ENCODE results near the gene FAM149A.

FAM149A gene

GRCh38 chr4:186104114-186104889 is at the start of gene FAM149A:
Gene FAM149A (plus strand): TSS chr4:186104704.
- DNase-seq (ENCODE audit: low read depth in 1 of 2, low spot score in 1 of 2) = peak; percentile 4 to 25

DNA sequence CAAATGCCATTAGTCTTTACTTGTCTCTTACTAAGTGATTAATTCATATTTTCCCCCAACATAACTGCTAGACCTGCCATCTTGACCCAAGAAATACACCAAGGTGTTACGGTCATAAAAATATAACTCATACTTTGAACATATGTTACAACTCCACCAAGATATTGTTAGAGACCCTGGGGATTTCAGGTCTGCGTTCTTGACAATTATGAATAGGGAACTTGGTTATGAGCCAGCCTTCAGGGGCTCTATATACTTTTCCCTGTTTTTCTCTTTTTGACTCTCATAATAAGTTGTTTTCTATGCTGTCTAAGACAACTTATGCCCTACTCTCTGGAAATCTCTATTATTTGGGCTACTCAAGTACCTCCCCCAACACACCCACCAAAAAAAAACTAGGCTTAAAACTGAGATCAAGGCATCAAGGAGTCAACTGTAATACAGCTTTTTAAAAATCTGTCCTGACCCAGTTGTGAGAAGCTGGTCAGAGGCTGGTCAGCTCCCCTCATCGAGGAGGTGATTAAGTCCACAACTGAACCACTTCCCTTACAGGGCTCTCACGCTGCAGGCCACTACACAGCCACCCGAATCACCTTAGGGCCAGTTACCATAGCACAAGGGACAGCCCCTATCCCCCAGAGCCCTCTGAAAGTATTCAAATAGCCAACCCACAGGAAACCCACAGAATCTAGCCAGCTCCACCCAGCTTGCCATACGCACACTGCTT is 46.1 kb upstream of the FAM149A start:
- no peak for DNase-seq (ENCODE audit: low read depth in 1 of 2, low spot score in 1 of 2)

DNA sequence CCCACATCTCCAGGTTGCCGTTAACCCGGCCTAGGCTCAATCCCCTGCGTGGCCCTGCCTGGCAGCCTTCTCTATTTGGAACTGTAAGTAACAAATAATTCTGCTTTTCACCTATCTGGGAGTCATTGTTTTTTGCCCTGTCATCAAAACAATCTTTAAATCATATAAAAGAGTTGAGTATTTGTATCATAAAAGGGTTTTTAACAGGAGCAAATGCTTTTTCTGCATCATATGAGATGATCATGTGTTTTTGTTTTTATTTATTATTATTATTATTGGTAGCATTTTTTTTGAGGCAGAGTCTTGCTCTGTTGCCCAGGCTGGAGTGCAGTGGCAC is 45.6 kb upstream of the FAM149A start:
- DNase-seq (ENCODE audit: low read depth in 1 of 2, low spot score in 1 of 2) = no peak

DNA sequence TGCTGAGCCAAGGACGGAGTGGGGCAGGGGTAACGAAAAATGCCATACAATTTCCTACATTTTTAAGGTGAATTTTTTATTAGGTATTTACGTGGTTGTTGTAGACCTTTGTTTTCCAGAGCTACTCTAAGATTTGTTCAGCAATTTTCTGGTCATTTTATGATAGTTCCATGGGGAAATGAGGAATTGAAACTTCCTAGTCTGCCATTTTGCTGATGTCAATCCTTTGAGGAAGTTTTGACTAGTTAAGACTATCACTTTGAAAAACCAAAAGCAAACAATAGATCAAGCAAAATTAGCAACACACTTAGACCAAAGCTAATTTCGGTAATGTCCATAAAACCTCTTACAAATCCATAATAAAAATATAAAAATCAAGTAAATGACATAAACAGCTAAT is 42.6 kb upstream of the FAM149A start:
- DNase-seq (ENCODE audit: low read depth in 1 of 2, low spot score in 1 of 2) = no peak

GRCh38 chr4:186067757-186068385 is 36.6 kb upstream of the FAM149A start:
- peak in 1 of 2 donors; percentile 10 for DNase-seq (ENCODE audit: low read depth in 1 of 2, low spot score in 1 of 2)

- no peak for DNase-seq (ENCODE audit: low read depth in 1 of 2, low spot score in 1 of 2)
These were observed 35.7 kb upstream of the FAM149A start, which contains the start of gene TLR3 for GRCh38 chr4:186068581-186069348. Gene TLR3 (plus strand): TSS chr4:186069156. CDS start chr4:186076620, 7,464 bp downstream.

- DNase-seq (ENCODE audit: low read depth in 1 of 2, low spot score in 1 of 2) = no peak
These were observed 34.8 kb upstream of the FAM149A start for GRCh38 chr4:186069729-186070128.

DNA sequence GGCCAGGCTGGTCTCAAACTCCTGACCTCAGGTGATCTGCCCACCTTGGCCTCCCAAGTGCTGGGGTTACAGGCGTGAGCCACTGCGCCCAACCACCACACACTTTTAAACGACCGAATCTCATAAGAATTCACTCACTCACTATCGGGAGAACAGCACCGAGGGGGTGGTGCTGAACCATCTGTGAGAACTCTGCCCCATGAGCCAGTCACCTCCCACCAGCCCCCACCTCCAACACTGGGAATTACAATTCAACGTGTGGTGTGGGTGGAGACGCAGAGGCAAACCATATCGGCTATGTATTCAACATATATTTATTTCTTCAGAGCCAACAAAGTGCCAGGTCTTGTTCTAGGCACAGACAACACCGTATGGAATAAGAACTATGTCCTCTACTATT is 32.0 kb upstream of the FAM149A start:
- no peak for DNase-seq (ENCODE audit: low read depth in 1 of 2, low spot score in 1 of 2)

- no peak for DNase-seq (ENCODE audit: low read depth in 1 of 2, low spot score in 1 of 2)
These were observed 30.3 kb upstream of the FAM149A start for GRCh38 chr4:186074189-186074588.

GRCh38 chr4:186078981-186079638 is 25.4 kb upstream of the FAM149A start:
- no peak for DNase-seq (ENCODE audit: low read depth in 1 of 2, low spot score in 1 of 2)

- no peak for DNase-seq (ENCODE audit: low read depth in 1 of 2, low spot score in 1 of 2)
These were observed 24.8 kb upstream of the FAM149A start for GRCh38 chr4:186079694-186080093.

GRCh38 chr4:186081202-186081807 is 23.2 kb upstream of the FAM149A start:
- DNase-seq (ENCODE audit: low read depth in 1 of 2, low spot score in 1 of 2) = no peak

DNA sequence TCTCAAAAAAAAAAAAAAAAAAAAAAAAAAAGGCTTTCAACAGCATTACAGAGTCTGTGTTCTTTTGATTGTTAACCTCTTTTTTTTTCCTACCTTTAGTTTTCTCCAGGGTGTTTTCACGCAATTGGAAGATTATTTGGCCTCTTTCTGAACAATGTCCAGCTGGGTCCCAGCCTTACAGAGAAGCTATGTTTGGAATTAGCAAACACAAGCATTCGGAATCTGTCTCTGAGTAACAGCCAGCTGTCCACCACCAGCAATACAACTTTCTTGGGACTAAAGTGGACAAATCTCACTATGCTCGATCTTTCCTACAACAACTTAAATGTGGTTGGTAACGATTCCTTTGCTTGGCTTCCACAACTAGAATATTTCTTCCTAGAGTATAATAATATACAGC is 22.3 kb upstream of the FAM149A start:
- DNase-seq (ENCODE audit: low read depth in 1 of 2, low spot score in 1 of 2) = no peak

GRCh38 chr4:186088523-186088922 is 16.0 kb upstream of the FAM149A start:
- no peak for DNase-seq (ENCODE audit: low read depth in 1 of 2, low spot score in 1 of 2)

GRCh38 chr4:186092296-186092695 is 12.2 kb upstream of the FAM149A start:
- no peak for DNase-seq (ENCODE audit: low read depth in 1 of 2, low spot score in 1 of 2)

- DNase-seq (ENCODE audit: low read depth in 1 of 2, low spot score in 1 of 2) = no peak
These were observed 9.1 kb upstream of the FAM149A start for GRCh38 chr4:186095406-186095805.

DNA sequence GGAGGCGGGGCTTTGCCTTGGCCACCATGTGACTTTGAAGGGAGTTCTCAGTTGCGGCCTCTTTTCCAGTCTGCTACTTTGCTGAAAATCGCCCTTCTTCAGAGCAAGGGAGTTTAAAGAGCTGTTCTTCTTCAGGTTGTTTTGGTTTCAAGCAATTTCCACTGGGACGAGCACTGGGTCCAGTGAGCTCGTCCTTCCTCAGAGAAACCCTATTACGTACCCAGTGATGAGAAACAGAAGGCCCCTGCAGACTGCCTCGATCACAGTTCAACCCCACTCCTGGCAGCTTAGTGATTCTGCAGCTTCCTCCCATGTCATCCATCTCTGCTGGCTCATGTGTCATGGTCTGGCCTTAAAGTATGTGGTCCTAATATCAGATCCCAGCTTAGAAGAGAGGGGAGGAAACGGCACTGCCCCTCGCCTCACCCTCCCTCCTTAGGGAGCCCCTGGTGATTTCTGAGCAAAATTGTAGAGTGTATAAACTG is 7.8 kb upstream of the FAM149A start:
- DNase-seq (ENCODE audit: low read depth in 1 of 2, low spot score in 1 of 2) = no peak

GRCh38 chr4:186097386-186097785 is 7.1 kb upstream of the FAM149A start:
- DNase-seq (ENCODE audit: low read depth in 1 of 2, low spot score in 1 of 2) = no peak

DNA sequence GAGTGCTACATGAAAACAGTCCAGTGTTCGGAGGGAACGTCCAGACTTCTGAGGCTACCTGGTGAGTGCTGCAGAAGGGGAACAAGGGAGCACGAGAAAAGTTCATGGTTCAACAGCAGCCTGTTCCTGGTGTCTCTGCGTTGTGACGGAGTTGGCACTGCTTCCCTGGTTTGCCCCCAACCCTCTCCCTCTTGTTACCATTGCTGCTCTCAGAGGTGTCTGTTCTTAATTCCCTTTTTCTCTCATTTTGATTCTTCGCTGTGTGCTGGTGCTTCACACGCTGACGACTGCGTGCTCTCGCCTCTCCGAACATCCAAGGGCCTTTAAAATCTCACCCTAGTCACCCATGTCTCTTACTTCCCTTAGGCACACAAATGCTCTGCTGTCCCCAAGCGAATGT is 1.6 kb upstream of the FAM149A start:
- DNase-seq (ENCODE audit: low read depth in 1 of 2, low spot score in 1 of 2) = no peak

Data from activated CD4-positive, alpha-beta T cell treated with anti-CD3 and anti-CD28 coated beads, Interleukin-2, amount 50 U/mL, for 24 hours (primary cell).